ENCODE measurements around the gene PLAAT5. TPM values are rescaled to one million over a fixed set of nuclear protein-coding genes. Genes with fewer than 3 reads are reported as not detected.

Gene PLAAT5
- total RNA-seq, 4 donors from 2014 or later, result 0.34 to 1.1 (median 0.59) TPM

DNA sequence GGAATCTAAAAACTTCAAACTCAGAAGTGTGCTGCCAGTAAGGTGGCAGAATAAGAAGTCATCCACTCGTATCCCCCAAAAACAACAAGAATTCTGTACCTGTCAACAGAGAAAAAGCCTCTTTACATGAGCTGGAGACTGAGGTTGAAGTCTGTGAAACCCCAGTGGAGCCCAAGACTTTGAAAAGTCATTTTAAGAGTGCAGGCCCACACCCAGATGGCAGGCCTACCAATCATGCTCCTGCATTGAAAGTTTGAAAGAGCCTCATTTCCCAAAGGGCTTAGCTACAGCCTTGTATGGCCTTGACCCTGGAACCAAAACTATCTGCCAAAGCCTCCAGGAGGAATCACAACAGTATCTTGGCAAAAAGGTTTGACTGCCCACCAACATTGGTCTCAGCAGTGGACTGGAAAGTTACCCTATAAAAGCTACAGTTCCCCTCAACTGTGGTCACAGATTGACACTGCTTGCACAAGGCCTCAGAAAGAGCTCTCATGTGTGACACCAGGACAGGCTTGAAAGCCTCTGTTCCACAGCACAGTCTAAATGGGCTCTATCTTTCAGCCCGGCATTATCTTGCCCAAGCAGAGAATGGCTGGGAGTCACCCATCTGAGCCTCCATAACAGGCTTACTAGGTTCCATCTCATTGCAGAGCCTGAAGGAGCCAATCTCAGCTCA is 73.7 kb downstream of the PLAAT5 start:
- Histone ChIP-seq H3K9me3 (no peaks in the 10 kb centered on the region), H3K4me1 (peaks cover 7 to 11% of the 10 kb centered on the region in 2 donors), H3K4me3 (replicated peaks in 1 of 3) (no peak overlapping the region), H3K27me3 (no peaks in the 10 kb centered on the region), H3K36me3 (no peaks in the 10 kb centered on the region), H3K27ac (peak overlapping the region in 1 of 3 donors; percentile 37)
- peak in 1 of 2 donors; percentile 14 for DNase-seq
- no peak for TF ChIP-seq POLR2A (IDR thresholded peaks at IDR 0.05)
- TF ChIP-seq, protein P1, sequence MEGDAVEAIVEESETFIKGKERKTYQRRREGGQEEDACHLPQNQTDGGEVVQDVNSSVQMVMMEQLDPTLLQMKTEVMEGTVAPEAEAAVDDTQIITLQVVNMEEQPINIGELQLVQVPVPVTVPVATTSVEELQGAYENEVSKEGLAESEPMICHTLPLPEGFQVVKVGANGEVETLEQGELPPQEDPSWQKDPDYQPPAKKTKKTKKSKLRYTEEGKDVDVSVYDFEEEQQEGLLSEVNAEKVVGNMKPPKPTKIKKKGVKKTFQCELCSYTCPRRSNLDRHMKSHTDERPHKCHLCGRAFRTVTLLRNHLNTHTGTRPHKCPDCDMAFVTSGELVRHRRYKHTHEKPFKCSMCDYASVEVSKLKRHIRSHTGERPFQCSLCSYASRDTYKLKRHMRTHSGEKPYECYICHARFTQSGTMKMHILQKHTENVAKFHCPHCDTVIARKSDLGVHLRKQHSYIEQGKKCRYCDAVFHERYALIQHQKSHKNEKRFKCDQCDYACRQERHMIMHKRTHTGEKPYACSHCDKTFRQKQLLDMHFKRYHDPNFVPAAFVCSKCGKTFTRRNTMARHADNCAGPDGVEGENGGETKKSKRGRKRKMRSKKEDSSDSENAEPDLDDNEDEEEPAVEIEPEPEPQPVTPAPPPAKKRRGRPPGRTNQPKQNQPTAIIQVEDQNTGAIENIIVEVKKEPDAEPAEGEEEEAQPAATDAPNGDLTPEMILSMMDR (IDR thresholded peaks at IDR 0.05), result no peak
- intact Hi-C loops (cut with DNase I), result no loop called here
- WGBS, 2 donors, result 18 to 39% methylated on average over 2 of the region's 2 CpGs

Other genes starting within 250 kb of the PLAAT5 start
- not detected for gene SLC22A25, start 247.6 kb downstream of the PLAAT5 start, total RNA-seq
- gene SLC22A9, start 121.4 kb downstream of the PLAAT5 start, total RNA-seq, result not detected
- under 1 TPM in 1 of 4 donors, not detected in 3; 0.94 TPM for gene LGALS12, start 14.9 kb upstream of the PLAAT5 start, total RNA-seq
- 10 to 100 TPM; 23.5 to 53.6 (median 39.8) TPM for gene PLAAT4, start 45.6 kb upstream of the PLAAT5 start, total RNA-seq
- gene PLAAT2, start 72.2 kb upstream of the PLAAT5 start, total RNA-seq, result 1 to 10 TPM in 1 of 4 donors, not detected in 3; 1.4 TPM
- 10 to 100 TPM; 42.8 to 96.0 (median 74.6) TPM for gene PLAAT3, start 123.3 kb upstream of the PLAAT5 start, total RNA-seq
- gene ATL3, start 180.2 kb upstream of the PLAAT5 start, total RNA-seq, result 100 to 1,000 TPM in 2 of 4 donors, 10 to 100 TPM in 2; 78.7 to 106 (median 98.4) TPM
- gene RTN3, start 190.3 kb upstream of the PLAAT5 start, total RNA-seq, result 100 to 1,000 TPM; 155 to 232 (median 209) TPM

Data from thyroid gland (tissue), 4 donors.